ENCODE measurements around the gene AP1M1. TPM values are rescaled to one million over a fixed set of nuclear protein-coding genes. Genes with fewer than 3 reads are reported as not detected.
A peak's percentile ranks its signal among the peaks of the same experiment; 100 is the strongest.

AP1M1 gene
- polyA plus RNA-seq, 1 experiment = 42.5 TPM

DNA sequence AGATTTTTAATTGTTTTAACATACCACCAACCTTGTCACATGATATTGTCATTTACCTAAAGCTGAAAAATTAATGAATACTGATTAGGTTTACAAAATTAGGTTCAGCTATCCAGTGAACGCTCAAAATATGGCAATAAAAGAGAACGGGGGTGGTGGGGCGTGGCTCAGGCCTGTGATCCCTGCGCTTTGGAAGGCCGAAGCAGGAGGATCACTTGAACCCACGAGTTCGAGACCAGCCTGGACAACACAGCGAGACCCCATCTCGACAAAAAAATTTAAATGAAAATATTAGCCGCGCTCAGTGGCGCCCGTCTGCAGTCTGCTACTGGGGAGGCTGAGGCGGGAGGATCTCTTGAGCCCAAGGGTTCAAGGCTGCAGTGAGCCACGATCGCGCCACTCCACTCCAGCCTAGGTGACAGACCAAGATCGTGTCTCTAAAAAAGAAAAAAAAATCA, 13.0 kb upstream of the AP1M1 start:
- TF ChIP-seq, protein P1, sequence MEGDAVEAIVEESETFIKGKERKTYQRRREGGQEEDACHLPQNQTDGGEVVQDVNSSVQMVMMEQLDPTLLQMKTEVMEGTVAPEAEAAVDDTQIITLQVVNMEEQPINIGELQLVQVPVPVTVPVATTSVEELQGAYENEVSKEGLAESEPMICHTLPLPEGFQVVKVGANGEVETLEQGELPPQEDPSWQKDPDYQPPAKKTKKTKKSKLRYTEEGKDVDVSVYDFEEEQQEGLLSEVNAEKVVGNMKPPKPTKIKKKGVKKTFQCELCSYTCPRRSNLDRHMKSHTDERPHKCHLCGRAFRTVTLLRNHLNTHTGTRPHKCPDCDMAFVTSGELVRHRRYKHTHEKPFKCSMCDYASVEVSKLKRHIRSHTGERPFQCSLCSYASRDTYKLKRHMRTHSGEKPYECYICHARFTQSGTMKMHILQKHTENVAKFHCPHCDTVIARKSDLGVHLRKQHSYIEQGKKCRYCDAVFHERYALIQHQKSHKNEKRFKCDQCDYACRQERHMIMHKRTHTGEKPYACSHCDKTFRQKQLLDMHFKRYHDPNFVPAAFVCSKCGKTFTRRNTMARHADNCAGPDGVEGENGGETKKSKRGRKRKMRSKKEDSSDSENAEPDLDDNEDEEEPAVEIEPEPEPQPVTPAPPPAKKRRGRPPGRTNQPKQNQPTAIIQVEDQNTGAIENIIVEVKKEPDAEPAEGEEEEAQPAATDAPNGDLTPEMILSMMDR (IDR thresholded peaks at IDR 0.05; ENCODE audit: low read depth, low read length) = no peak
- Histone ChIP-seq H3K27me3 (ENCODE audit: control insufficient read depth, insufficient read depth, low read length) (no peaks in the 10 kb centered on the region), H3K27ac (ENCODE audit: low read depth, low read length) (no peak overlapping the region), H3K4me3 (ENCODE audit: low read depth, low read length) (peak overlapping the region; percentile 52), H3K9me3 (ENCODE audit: control insufficient read depth, insufficient read depth, low read length) (no peaks in the 10 kb centered on the region)
- ChIA-PET POLR2A (interaction anchor here (0.5 to 1.8 kb wide), 8 partner anchors 13 to 1346 kb away, joined by 3 to 11 read pairs (median 4); partner anchors contain the start of genes AP1M1 and RAB8A), CTCF (interaction anchor here (0.9 to 3.6 kb wide), 5 partner anchors 11 to 202 kb away, joined by 4 to 41 read pairs (median 11); partner anchors contain the start of genes AP1M1 and RAB8A)
- no peak for DNase-seq (ENCODE audit: low read depth, low spot score)

GRCh38 chr19:16185123-16185767, 12.5 kb upstream of the AP1M1 start, which contains the start of gene FAM32A:
TSS of gene FAM32A (plus strand) at chr19:16185410. CDS start at chr19:16185443, 33 bp downstream.
- peak; percentile 98 for DNase-seq (ENCODE audit: low read depth, low spot score)
- ChIA-PET POLR2A (interaction anchor here (0.5 to 1.8 kb wide), 10 partner anchors 12 to 1346 kb away, joined by 3 to 11 read pairs (median 4); partner anchors contain the start of genes AP1M1 and RAB8A), CTCF (interaction anchor here (0.7 to 3.6 kb wide), 8 partner anchors 11 to 202 kb away, joined by 3 to 41 read pairs (median 4); partner anchors contain the start of genes AP1M1 and RAB8A)
- peak within 1 kb of the TSS; percentile 57 for H3K27ac ChIP-seq (ENCODE audit: low read depth, low read length)
- H3K9me3 ChIP-seq (ENCODE audit: control insufficient read depth, insufficient read depth, low read length) = no peaks in the 10 kb centered on the region
- no peaks in the 10 kb centered on the region for H3K27me3 ChIP-seq (ENCODE audit: control insufficient read depth, insufficient read depth, low read length)
- H3K4me3 ChIP-seq (ENCODE audit: low read depth, low read length) = peak within 1 kb of the TSS; percentile 94
- TF ChIP-seq, protein P1 (IDR thresholded peaks at IDR 0.05; ENCODE audit: low read depth, low read length) = no peak

DNA sequence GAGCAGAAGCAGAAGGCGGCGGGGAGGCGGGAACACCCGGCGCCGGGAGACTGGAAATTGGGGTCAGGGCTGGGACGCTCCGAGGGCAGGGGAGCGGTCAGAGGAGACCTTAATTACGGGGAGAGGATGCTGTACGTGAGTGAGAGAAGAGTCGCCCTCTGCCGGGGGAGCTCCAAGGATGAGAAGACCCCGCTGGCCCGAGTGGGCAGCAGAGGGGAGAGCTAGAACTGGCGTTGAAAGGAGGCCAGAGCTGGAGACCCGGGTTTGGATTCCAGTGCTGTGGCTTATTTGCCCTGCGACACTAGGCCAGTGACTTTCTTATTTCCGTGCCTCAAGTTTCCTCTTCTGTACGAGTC, 12.0 kb upstream of the AP1M1 start:
- Histone ChIP-seq H3K4me3 (ENCODE audit: low read depth, low read length) (peak overlapping the region; percentile 94), H3K27me3 (ENCODE audit: control insufficient read depth, insufficient read depth, low read length) (no peaks in the 10 kb centered on the region), H3K9me3 (ENCODE audit: control insufficient read depth, insufficient read depth, low read length) (no peaks in the 10 kb centered on the region), H3K27ac (ENCODE audit: low read depth, low read length) (peak overlapping the region; percentile 57)
- TF ChIP-seq, protein P1 (IDR thresholded peaks at IDR 0.05; ENCODE audit: low read depth, low read length) = peak; percentile 59
- DNase-seq (ENCODE audit: low read depth, low spot score) = no peak
- ChIA-PET POLR2A (interaction anchor here (0.9 to 1.6 kb wide), 6 partner anchors 12 to 119 kb away, joined by 3 to 11 read pairs (median 4); partner anchors contain the start of genes AP1M1 and RAB8A), CTCF (interaction anchor here (0.6 to 3.6 kb wide), 11 partner anchors 10 to 201 kb away, joined by 3 to 41 read pairs (median 4); partner anchors contain the start of genes AP1M1 and RAB8A)

DNA sequence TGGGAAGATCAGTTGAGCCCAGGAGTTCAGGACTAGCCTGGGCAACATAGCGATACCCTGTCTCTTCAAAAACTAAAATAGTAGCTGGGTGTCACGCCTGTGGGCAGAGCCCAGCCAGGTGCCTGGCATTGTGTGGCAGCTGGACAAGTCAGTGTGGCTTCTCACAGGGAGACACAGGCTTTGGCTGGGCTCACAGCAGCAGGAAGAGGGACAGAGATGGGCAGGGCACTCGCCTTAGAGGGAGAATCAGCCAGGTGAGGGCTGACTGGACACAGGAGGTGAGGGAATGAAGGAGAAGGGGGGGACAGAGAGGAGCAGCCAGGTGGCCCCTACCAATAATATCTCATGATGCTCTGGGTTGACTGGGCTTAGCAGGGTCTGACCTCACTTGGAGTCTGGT, 9.2 kb upstream of the AP1M1 start:
- no peak for DNase-seq (ENCODE audit: low read depth, low spot score)
- ChIA-PET POLR2A (interaction anchor here (0.6 kb wide), 2 partner anchors 91 to 123 kb away, joined by 3 to 9 read pairs; no protein-coding TSS in a partner anchor), CTCF (interaction anchor here (2.3 kb wide), 1 partner anchor 147 kb away, joined by 7 read pairs; no protein-coding TSS in a partner anchor)
- no peaks in the 10 kb centered on the region for H3K27me3 ChIP-seq (ENCODE audit: control insufficient read depth, insufficient read depth, low read length)
- TF ChIP-seq, protein P1 (IDR thresholded peaks at IDR 0.05; ENCODE audit: low read depth, low read length) = no peak
- H3K27ac ChIP-seq (ENCODE audit: low read depth, low read length) = no peak overlapping the region
- H3K9me3 ChIP-seq (ENCODE audit: control insufficient read depth, insufficient read depth, low read length) = no peaks in the 10 kb centered on the region
- H3K4me3 ChIP-seq (ENCODE audit: low read depth, low read length) = no peak overlapping the region
